GM10266 (cell line): ENCODE results near the gene PSMG3.
"Not testable (repeated sequence)": the region's sequence is repeated elsewhere in the genome, so short reads cannot be mapped to it uniquely, and the experiment has no call there.

ENCODE experiments used
- DNase-seq: peaks from one replicate; pipeline ENCODE4 v3.0.0; 2012; ENCODE audit errors: extremely low spot score
- TF ChIP-seq, protein P1 (sequence below): IDR thresholded peaks from 2 replicates; pipeline ENCODE4 v1.5.1; 2012; ENCODE audit warnings: mild to moderate bottlenecking, low read depth; ENCODE audit not compliant: control insufficient read depth, insufficient read depth; ENCODE audit errors: missing control alignments

The PSMG3 gene

DNA sequence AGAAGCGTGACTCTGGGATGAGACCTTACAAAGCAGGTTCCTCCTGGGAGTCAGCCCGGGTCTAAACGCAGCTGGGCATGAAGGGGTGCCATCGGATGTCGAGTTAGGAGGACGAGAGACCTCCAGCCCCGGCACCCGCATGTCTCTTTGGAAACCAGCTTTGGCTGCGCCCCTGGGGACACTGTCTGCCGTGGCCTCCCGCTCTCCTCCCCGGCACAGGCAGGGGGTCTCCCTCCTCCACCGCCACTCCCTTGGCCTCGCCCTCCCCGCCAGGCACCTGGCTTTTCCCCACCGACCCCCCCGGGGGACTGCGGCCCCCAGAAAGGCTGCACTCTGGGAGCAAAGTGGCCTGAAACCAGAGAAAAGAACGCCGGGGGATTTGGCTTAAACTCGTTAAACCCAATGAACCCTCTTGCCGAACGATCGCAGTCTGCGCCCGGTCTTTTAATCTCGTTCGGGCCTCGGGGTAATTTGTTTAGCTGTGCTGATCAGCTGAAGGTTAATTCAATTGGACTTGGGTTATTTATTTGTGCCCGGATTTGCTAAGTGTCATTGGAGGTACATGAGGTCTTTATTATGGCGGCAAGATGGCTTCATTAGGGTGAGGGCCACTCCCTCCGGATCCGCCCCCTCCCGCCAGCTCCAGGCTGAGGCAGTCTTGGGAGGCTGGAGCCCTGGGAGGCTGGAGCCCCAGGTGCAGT, 16.4 kb upstream of the PSMG3 start:
- TF ChIP-seq, protein P1, sequence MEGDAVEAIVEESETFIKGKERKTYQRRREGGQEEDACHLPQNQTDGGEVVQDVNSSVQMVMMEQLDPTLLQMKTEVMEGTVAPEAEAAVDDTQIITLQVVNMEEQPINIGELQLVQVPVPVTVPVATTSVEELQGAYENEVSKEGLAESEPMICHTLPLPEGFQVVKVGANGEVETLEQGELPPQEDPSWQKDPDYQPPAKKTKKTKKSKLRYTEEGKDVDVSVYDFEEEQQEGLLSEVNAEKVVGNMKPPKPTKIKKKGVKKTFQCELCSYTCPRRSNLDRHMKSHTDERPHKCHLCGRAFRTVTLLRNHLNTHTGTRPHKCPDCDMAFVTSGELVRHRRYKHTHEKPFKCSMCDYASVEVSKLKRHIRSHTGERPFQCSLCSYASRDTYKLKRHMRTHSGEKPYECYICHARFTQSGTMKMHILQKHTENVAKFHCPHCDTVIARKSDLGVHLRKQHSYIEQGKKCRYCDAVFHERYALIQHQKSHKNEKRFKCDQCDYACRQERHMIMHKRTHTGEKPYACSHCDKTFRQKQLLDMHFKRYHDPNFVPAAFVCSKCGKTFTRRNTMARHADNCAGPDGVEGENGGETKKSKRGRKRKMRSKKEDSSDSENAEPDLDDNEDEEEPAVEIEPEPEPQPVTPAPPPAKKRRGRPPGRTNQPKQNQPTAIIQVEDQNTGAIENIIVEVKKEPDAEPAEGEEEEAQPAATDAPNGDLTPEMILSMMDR, result no peak
- DNase-seq, result no peak

DNA sequence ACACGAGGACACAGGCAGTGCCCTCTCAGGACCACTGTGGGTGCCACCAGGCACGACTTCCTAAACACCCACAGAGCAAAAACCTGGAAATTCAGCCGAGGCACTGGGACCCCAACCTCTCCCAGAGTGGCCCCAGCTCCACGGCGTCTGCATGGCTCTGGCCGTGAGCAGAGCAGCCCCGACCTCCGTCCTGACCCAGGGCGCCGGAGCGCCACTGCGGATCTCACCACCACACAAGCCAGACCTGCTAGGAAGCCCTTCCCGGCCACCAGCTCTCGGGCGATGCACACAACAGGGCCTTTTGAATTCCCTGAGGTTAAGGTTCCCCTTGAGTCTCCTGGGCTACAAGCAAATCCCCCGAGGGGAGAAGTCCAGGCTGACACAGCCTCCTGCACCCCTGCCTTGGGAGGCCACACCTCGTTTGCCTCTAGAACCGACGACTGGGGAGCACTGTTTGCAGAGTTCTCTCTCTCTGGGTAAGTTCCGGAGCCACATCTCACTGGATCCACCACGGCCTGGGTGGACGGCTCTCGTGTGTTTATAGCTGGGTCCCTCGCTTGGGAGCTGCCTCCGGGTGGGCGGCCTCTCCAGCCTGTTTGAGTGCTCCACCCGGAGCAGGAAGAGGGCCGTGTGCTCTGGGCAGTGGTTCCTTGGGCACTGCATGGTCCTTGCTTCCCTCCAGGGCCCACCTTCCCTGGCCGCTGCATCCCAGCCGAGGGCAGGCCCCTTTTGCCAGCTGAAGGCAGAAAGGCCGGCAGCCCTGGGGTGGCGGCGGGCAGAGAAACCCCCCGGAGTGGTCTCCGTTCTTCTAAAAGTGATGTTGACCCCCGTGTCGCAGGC, 15.5 kb upstream of the PSMG3 start:
- no peak for DNase-seq
- TF ChIP-seq, protein P1, result no peak

DNA sequence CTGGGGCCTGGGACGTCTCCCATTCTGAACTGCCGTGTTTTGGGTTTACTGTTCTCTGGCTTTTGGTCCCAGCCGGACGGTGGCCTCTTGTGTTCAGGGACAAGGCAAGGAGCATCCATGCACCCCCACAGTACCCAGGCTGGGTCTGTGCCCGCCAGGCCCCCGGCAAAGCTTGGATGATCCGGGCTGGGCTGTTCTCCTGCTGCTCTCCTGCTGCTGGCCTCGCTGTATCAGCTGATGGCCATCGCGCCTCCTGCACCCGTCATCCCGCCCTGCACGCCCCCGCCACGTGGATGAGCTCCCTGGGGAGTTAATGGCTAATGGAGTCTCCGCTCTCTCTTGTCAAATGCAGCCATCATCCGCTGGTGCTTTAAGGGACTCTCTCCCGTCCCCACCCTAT, 14.9 kb upstream of the PSMG3 start:
- TF ChIP-seq, protein P1, result no peak
- no peak for DNase-seq

DNA sequence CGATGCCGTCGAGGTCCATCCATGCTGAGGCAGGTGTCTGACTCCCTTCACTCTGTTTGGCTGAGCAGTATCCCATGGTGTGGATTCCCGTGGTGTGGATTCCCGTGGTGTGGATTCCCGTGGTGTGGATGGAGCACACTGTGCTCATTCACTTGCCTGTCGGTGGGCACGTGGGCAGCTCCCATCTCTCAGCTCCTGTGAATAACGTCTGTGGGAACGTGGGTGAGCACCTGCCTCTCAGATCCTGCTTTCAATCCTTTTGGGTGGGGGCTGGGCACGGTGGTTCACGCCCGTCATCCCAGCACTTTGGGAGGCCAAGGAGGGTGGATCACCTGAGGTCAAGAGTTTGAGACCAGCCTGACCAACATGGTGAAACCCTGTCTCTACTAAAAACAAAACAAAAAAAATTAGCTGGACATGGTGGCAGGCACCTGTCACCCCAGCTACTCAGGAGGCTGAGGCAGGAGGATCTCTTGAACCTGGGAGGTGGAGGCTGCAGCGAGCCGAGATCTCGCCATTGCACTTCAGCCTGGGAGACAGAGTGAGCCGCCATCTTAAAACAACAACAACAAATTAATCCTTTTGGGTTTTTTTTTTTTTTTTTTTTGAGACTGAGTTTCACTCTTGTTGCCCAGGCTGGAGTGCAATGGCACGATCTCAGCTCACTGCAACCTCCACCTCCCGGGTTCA, 13.6 kb upstream of the PSMG3 start:
- not testable (repeated sequence) for DNase-seq

DNA sequence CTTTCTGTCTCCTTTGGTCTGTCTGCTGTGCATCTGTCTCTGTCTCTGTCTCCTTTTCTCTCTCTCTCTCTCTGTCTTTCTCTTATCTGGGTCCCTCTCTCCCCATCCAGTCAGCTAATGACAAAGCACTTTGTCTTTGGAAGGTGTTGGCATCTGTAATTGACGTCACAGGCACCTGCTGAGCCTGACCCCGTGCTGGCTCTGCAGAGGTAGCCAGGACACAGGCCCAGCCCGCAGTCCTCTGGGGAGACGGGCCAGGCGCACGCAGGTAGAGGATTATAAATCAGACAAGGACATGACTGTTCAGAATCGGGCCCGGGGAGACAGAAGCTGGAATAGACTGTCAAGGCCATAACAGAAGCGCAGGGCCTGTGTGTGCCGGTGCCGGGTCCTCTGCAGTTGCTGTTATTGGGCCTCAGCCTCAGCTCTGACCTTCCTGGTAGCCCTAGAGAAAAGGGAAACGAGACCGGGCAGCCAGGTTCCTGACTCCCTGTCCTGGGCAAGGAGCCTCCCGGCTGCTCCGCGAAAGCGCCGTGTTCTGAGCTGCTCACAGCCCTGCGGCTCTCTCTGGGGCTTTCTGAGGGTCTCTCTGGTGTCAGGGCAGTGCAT, 10.7 kb upstream of the PSMG3 start:
- TF ChIP-seq, protein P1, result no peak
- no peak for DNase-seq

DNA sequence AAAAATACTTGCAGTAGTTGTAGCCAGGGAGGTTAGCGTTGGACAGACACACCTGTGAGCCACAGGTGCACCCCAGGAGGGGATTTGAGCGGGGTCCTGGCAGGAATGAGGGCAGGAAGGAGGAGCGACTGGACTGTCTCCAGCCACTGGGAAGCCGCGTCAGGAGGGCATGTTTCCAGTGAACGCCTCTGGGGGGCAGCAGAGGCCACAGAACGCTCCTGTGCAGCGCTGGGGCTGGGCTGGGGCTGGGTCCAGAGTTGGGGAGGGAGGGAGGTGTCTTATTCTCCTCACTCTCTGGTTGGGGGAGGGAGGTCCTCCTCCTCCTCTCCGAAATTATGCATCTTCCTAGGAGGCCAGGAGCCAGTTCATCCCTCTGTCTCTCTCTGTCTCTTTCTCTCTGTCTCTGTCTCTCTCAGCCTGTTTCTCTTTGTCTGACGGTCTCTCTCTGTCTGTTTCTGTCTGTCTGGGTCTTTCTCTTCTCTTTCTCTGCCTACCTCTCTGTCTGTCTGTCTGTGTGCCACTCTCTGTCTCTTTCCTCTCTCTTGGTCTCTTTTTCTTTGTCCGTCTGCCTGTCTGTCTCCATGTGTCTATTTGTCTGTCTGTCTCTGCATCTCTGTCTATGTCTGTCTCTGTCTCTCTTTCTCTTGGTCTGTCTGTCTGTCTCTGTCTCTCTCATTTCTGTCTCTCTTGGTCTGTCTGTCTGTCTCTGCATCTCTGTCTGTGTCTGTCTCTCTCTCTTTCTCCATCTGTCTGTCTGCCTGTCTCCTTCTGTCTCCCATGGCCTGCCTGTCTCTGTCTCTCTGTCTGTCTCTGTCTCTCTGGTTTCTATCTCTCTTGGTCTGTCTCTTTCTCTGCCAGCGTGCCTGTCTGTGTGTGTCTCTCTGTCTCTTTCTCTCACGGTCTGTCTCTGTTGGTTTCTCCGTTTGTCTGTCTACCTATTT, 9.9 kb upstream of the PSMG3 start:
- peak; percentile 83 for DNase-seq
- TF ChIP-seq, protein P1, result peak; percentile 94
